ENCODE measurements around the gene ZBTB3.

Gene ZBTB3

GRCh38 chr11:62728171-62728988 lies 25.6 kb downstream of the ZBTB3 start, which contains the start of gene TTC9C:
Gene TTC9C, plus strand, starts transcription at chr11:62728486. Its CDS starts 363 bp downstream, at chr11:62728849.
- Histone ChIP-seq H3K4me2 (peak within 1 kb of the TSS; percentile 82), H3K27me3 (ENCODE audit: insufficient read depth, low read depth) (no peaks in the 10 kb centered on the region), H3K4me3 (IDR thresholded peaks at IDR 0.05; ENCODE audit: insufficient read depth, low read depth, low read length) (no peak within 1 kb of the TSS), H3K79me2 (ENCODE audit: insufficient read depth, low read depth) (peaks cover 56% of the 10 kb centered on the region), H4K20me1 (ENCODE audit: insufficient read depth) (peaks cover 16% of the 10 kb centered on the region; the same call in 1 of the 2 replicates), H3K4me1 (ENCODE audit: low read depth, poor library complexity, severe bottlenecking) (peaks cover 30% of the 10 kb centered on the region), H3K27ac (peak within 1 kb of the TSS; percentile 89), H3K9ac (peak within 1 kb of the TSS; percentile 77), H2AFZ (ENCODE audit: low read depth) (peak within 1 kb of the TSS; percentile 70), H3K36me3 (ENCODE audit: insufficient read depth) (peaks cover 6% of the 10 kb centered on the region; the same call in 1 of the 2 replicates)
- no peak for TF ChIP-seq CTCF (conservative IDR thresholded peaks at IDR 0.05; ENCODE audit: low read depth, low read length)

GRCh38 chr11:62727872-62728170 lies 26.1 kb downstream of the ZBTB3 start:
- Histone ChIP-seq H4K20me1 (ENCODE audit: insufficient read depth) (peaks cover 16% of the 10 kb centered on the region; the same call in 1 of the 2 replicates), H3K4me1 (ENCODE audit: low read depth, poor library complexity, severe bottlenecking) (peaks cover 35% of the 10 kb centered on the region), H3K9ac (peak overlapping the region; percentile 77; the same call in 1 of the 2 replicates), H3K36me3 (ENCODE audit: insufficient read depth) (peaks cover 12% of the 10 kb centered on the region; the same call in 1 of the 2 replicates), H3K4me3 (IDR thresholded peaks at IDR 0.05; ENCODE audit: insufficient read depth, low read depth, low read length) (no peak overlapping the region), H3K27ac (peak overlapping the region; percentile 89), H3K79me2 (ENCODE audit: insufficient read depth, low read depth) (peaks cover 61% of the 10 kb centered on the region), H3K27me3 (ENCODE audit: insufficient read depth, low read depth) (no peaks in the 10 kb centered on the region), H3K4me2 (peak overlapping the region; percentile 68), H2AFZ (ENCODE audit: low read depth) (peak overlapping the region; percentile 70)
- TF ChIP-seq CTCF (conservative IDR thresholded peaks at IDR 0.05; ENCODE audit: low read depth, low read length), result no peak

- peaks cover 35% of the 10 kb centered on the region for H3K4me1 ChIP-seq (ENCODE audit: low read depth, poor library complexity, severe bottlenecking)
- TF ChIP-seq CTCF (conservative IDR thresholded peaks at IDR 0.05; ENCODE audit: low read depth, low read length), result no peak
- peak within 1 kb of the TSS; percentile 98 for H3K4me2 ChIP-seq
- H3K36me3 ChIP-seq (ENCODE audit: insufficient read depth), result peaks cover 17% of the 10 kb centered on the region; the same call in 1 of the 2 replicates
- peaks cover 16% of the 10 kb centered on the region; the same call in 1 of the 2 replicates for H4K20me1 ChIP-seq (ENCODE audit: insufficient read depth)
- H3K4me3 ChIP-seq (IDR thresholded peaks at IDR 0.05; ENCODE audit: insufficient read depth, low read depth, low read length), result no peak within 1 kb of the TSS
- peak within 1 kb of the TSS; percentile 89 for H3K27ac ChIP-seq
- no peaks in the 10 kb centered on the region for H3K27me3 ChIP-seq (ENCODE audit: insufficient read depth, low read depth)
- H2AFZ ChIP-seq (ENCODE audit: low read depth), result peak within 1 kb of the TSS; percentile 70
- peak within 1 kb of the TSS; percentile 77 for H3K9ac ChIP-seq
- peaks cover 66% of the 10 kb centered on the region for H3K79me2 ChIP-seq (ENCODE audit: insufficient read depth, low read depth)
Observed at GRCh38 chr11:62727165-62727871, 26.6 kb downstream of the ZBTB3 start, which contains the start of gene HNRNPUL2. Gene HNRNPUL2, minus strand, starts transcription at chr11:62727457. Its CDS starts 301 bp downstream, at chr11:62727156.

GRCh38 chr11:62726915-62727164 lies 27.1 kb downstream of the ZBTB3 start:
- no peak for TF ChIP-seq CTCF (conservative IDR thresholded peaks at IDR 0.05; ENCODE audit: low read depth, low read length)
- peaks cover 34% of the 10 kb centered on the region for H3K4me1 ChIP-seq (ENCODE audit: low read depth, poor library complexity, severe bottlenecking)
- peak overlapping the region; percentile 89 for H3K27ac ChIP-seq
- H4K20me1 ChIP-seq (ENCODE audit: insufficient read depth), result peaks cover 16% of the 10 kb centered on the region; the same call in 1 of the 2 replicates
- H2AFZ ChIP-seq (ENCODE audit: low read depth), result peak overlapping the region; percentile 36; the same call in 1 of the 2 replicates
- H3K36me3 ChIP-seq (ENCODE audit: insufficient read depth), result peaks cover 21% of the 10 kb centered on the region; the same call in 1 of the 2 replicates
- no peaks in the 10 kb centered on the region for H3K27me3 ChIP-seq (ENCODE audit: insufficient read depth, low read depth)
- H3K4me3 ChIP-seq (IDR thresholded peaks at IDR 0.05; ENCODE audit: insufficient read depth, low read depth, low read length), result no peak overlapping the region
- no peak overlapping the region; the same call in 1 of the 2 replicates for H3K4me2 ChIP-seq
- H3K79me2 ChIP-seq (ENCODE audit: insufficient read depth, low read depth), result peaks cover 71% of the 10 kb centered on the region
- peak overlapping the region; percentile 77 for H3K9ac ChIP-seq

All from KMS-11 (cell line).